Tibial nerve (tissue), 4 donors: Measurements from ENCODE around the gene RAPGEF6. TPM values are rescaled to one million over a fixed set of nuclear protein-coding genes. Genes with fewer than 3 reads are reported as not detected.

Experiments used
- DNase-seq, 2 donors: peaks; one replicate each; pipeline ENCODE4 v3.0.0-alpha.2; 2019; ENCODE audit warnings: low spot score in 2 of 2
- H3K27ac ChIP-seq, 4 donors: fragments of 200-600 bp; sonication (generic) in 3 of 4; one replicate each; pipeline ENCODE4 v1.5.1; 2017 to 2019; ENCODE audit warnings: mild to moderate bottlenecking in 1 of 4
- H3K27me3 ChIP-seq, 2 donors: fragments of 200-600 bp; sonication (generic) in 1 of 2; one replicate each; pipeline versions ENCODE4 v1.5.1 to v1.6.0; 2017 to 2019
- H3K36me3 ChIP-seq, 3 donors: fragments of 200-600 bp; sonication (generic); one replicate each; pipeline ENCODE4 v1.5.1; 2018 to 2019
- H3K4me1 ChIP-seq, 4 donors: fragments of 200-600 bp; sonication (generic) in 3 of 4; one replicate each; pipeline ENCODE4 v1.5.1; 2017 to 2019
- H3K4me3 ChIP-seq, 4 donors: fragments of 200-600 bp; sonication (generic) in 3 of 4; one replicate each; pipeline ENCODE4 v1.5.1; 2017 to 2019; ENCODE audit warnings: mild to moderate bottlenecking in 1 of 4, moderate library complexity in 1 of 4
- H3K9me3 ChIP-seq, 4 donors: fragments of 200-600 bp; sonication (generic) in 3 of 4; one replicate each; pipeline ENCODE4 v1.5.1; 2017 to 2019
- CTCF ChIP-seq, 5 experiments: fragments of 200-600 bp in 3 of 5; fragments of 450-650 bp in 2 of 5; sonication (generic) in 3 of 5; IDR thresholded peaks; one replicate each; pipeline ENCODE4 v1.5.1; 2016 to 2019; ENCODE audit warnings: antibody characterized with exemption in 5 of 5, mild to moderate bottlenecking in 3 of 5, moderate library complexity in 2 of 5
- EP300 ChIP-seq, 2 donors: sonication (generic); formaldehyde crosslinking; IDR thresholded peaks; one replicate each; pipeline ENCODE4 v1.6.1; 2017; ENCODE audit warnings: antibody characterized with exemption in 2 of 2, mild to moderate bottlenecking in 1 of 2
- POLR2A ChIP-seq, 2 donors: fragments of 450-650 bp; IDR thresholded peaks; one replicate each; pipeline ENCODE4 v1.6.1; 2017; ENCODE audit warnings: antibody characterized with exemption in 2 of 2, mild to moderate bottlenecking in 2 of 2, moderate library complexity in 2 of 2
- WGBS, 2 donors: methylation state at CpG; one replicate each; pipeline ENCODE4 v1.1.5; 2018; 5-methylcytosine and 5-hydroxymethylcytosine counted together
- total RNA-seq, 4 donors: library from RNA; depleted of rRNA; stranded (reverse); fragments of >200 nt; gene quantifications; one replicate each; pipeline ENCODE4 v1.1.0, GENCODE V29; 2016

The RAPGEF6 gene
- total RNA-seq, 4 donors from 2014 or later = 25.1 to 36.4 (median 26.6) TPM

GRCh38 chr5:131482617-131483016 lies 152.4 kb downstream of the RAPGEF6 start:
- H3K27ac ChIP-seq = no peak overlapping the region
- H3K9me3 ChIP-seq = no peaks in the 10 kb centered on the region
- 94 to 100% methylated on average over 2 of the region's 2 CpGs for WGBS, 2 donors
- no peak for TF ChIP-seq EP300 (IDR thresholded peaks at IDR 0.05)
- TF ChIP-seq CTCF (IDR thresholded peaks at IDR 0.05) = no peak
- TF ChIP-seq POLR2A (IDR thresholded peaks at IDR 0.05) = no peak
- H3K4me1 ChIP-seq = no peaks in the 10 kb centered on the region
- no peak overlapping the region for H3K4me3 ChIP-seq
- DNase-seq = no peak
- H3K27me3 ChIP-seq = no peaks in the 10 kb centered on the region
- H3K36me3 ChIP-seq = peaks cover 0 to 58% (median 9%) of the 10 kb centered on the region in 3 donors

- 89% methylated on average over 1 of the region's 1 CpG for WGBS, 2 donors
Measured at GRCh38 chr5:131481569-131481968, 153.5 kb downstream of the RAPGEF6 start.

GRCh38 chr5:131475541-131475941 lies 159.5 kb downstream of the RAPGEF6 start:
- DNase-seq = no peak
- Histone ChIP-seq H3K9me3 (no peaks in the 10 kb centered on the region), H3K36me3 (peaks cover 0 to 30% (median 0%) of the 10 kb centered on the region in 3 donors), H3K27me3 (no peaks in the 10 kb centered on the region), H3K27ac (no peak overlapping the region), H3K4me3 (no peak overlapping the region), H3K4me1 (peaks cover 0 to 6% (median 0%) of the 10 kb centered on the region in 4 donors)
- TF ChIP-seq POLR2A (IDR thresholded peaks at IDR 0.05) (no peak), EP300 (IDR thresholded peaks at IDR 0.05) (no peak), CTCF (IDR thresholded peaks at IDR 0.05) (no peak)
- WGBS, 2 donors = 67 to 69% methylated on average over 1 of the region's 1 CpG

More at GRCh38 chr5:131481569-131481968, 153.5 kb downstream of the RAPGEF6 start:
- no peak for DNase-seq
- H3K36me3 ChIP-seq = peaks cover 0 to 56% (median 0%) of the 10 kb centered on the region in 3 donors
- no peaks in the 10 kb centered on the region for H3K4me1 ChIP-seq
- H3K27ac ChIP-seq = no peak overlapping the region
- no peak overlapping the region for H3K4me3 ChIP-seq
- no peaks in the 10 kb centered on the region for H3K9me3 ChIP-seq
- no peaks in the 10 kb centered on the region for H3K27me3 ChIP-seq
- TF ChIP-seq POLR2A (IDR thresholded peaks at IDR 0.05) (no peak), EP300 (IDR thresholded peaks at IDR 0.05) (no peak)

- no peak for TF ChIP-seq CTCF (IDR thresholded peaks at IDR 0.05)
- no peak for TF ChIP-seq POLR2A (IDR thresholded peaks at IDR 0.05)
- TF ChIP-seq EP300 (IDR thresholded peaks at IDR 0.05) = no peak
- 96% methylated on average over 3 of the region's 3 CpGs for WGBS, 2 donors
- Histone ChIP-seq H3K9me3 (no peaks in the 10 kb centered on the region), H3K36me3 (peaks cover 0 to 29% (median 0%) of the 10 kb centered on the region in 3 donors), H3K4me1 (peaks cover 0 to 6% (median 0%) of the 10 kb centered on the region in 4 donors), H3K27me3 (no peaks in the 10 kb centered on the region), H3K4me3 (no peak overlapping the region), H3K27ac (no peak overlapping the region)
- DNase-seq = no peak
Measured at GRCh38 chr5:131473731-131474130, 161.3 kb downstream of the RAPGEF6 start.

- TF ChIP-seq CTCF (IDR thresholded peaks at IDR 0.05) = no peak
- no peak for TF ChIP-seq EP300 (IDR thresholded peaks at IDR 0.05)
- no peak for TF ChIP-seq POLR2A (IDR thresholded peaks at IDR 0.05)
- 93% methylated on average over 3 of the region's 3 CpGs for WGBS, 2 donors
- H3K9me3 ChIP-seq = no peaks in the 10 kb centered on the region
- peaks cover 0 to 35% (median 0%) of the 10 kb centered on the region in 3 donors for H3K36me3 ChIP-seq
- H3K27me3 ChIP-seq = no peaks in the 10 kb centered on the region
- no peak overlapping the region for H3K27ac ChIP-seq
- H3K4me3 ChIP-seq = no peak overlapping the region
- no peak for DNase-seq
- H3K4me1 ChIP-seq = no peaks in the 10 kb centered on the region
Measured at GRCh38 chr5:131466171-131466766, 168.8 kb downstream of the RAPGEF6 start.
